Stimulated activated CD8-positive, alpha-beta memory T cell treated with anti-CD3 and anti-CD28 coated beads, Interleukin-12 subunit alpha, Interleukin-12 subunit beta, amount 100 ng/mL, for 24 hours (primary cell): ENCODE measurements around the gene TTC28.

Experiments used
- DNase-seq: peaks from one replicate; pipeline ENCODE4 v3.0.0-alpha.2; 2020; ENCODE audit errors: extremely low read depth

The TTC28 gene

GRCh38 chr22:28053896-28054818 is 625.5 kb downstream of the TTC28 start:
- DNase-seq = no peak

- no peak for DNase-seq
Observed at GRCh38 chr22:28052825-28053269, 626.8 kb downstream of the TTC28 start.

- no peak for DNase-seq
Observed at GRCh38 chr22:28051787-28052356, 627.8 kb downstream of the TTC28 start.

- no peak for DNase-seq
Observed at GRCh38 chr22:28051091-28051786, 628.4 kb downstream of the TTC28 start.

- no peak for DNase-seq
Observed at GRCh38 chr22:28048529-28048928, 631.1 kb downstream of the TTC28 start.

- DNase-seq = no peak
Observed at GRCh38 chr22:28047740-28048139, 631.9 kb downstream of the TTC28 start.

GRCh38 chr22:28046100-28046499 is 633.5 kb downstream of the TTC28 start:
- no peak for DNase-seq

- DNase-seq = no peak
Observed at GRCh38 chr22:28044546-28045173, 635.0 kb downstream of the TTC28 start.

GRCh38 chr22:28043266-28043665 is 636.4 kb downstream of the TTC28 start:
- no peak for DNase-seq

- DNase-seq = no peak
Observed at GRCh38 chr22:28034760-28035401, 644.8 kb downstream of the TTC28 start.

GRCh38 chr22:28034145-28034759 is 645.4 kb downstream of the TTC28 start:
- no peak for DNase-seq

- DNase-seq = no peak
Observed at GRCh38 chr22:28032861-28033260, 646.8 kb downstream of the TTC28 start.

- no peak for DNase-seq
Observed at GRCh38 chr22:28031383-28031922, 648.2 kb downstream of the TTC28 start.

- DNase-seq = no peak
Observed at GRCh38 chr22:28030473-28030872, 649.2 kb downstream of the TTC28 start.

- no peak for DNase-seq
Observed at GRCh38 chr22:28029956-28030355, 649.7 kb downstream of the TTC28 start.

- no peak for DNase-seq
Observed at GRCh38 chr22:28029201-28029948, 650.3 kb downstream of the TTC28 start.

- DNase-seq = no peak
Observed at GRCh38 chr22:28027453-28028448, 651.9 kb downstream of the TTC28 start.

- DNase-seq = no peak
Observed at GRCh38 chr22:28025866-28026575, 653.6 kb downstream of the TTC28 start.
